ENCODE measurements around the gene P2RY6.

Gene P2RY6

GRCh38 chr11:73267122-73267846, 4.9 kb upstream of the P2RY6 start:
- H3K27ac ChIP-seq (ENCODE audit: low read length) = no peak overlapping the region
- no peaks in the 10 kb centered on the region for H3K4me1 ChIP-seq (ENCODE audit: insufficient read depth, low read length)
- no peak overlapping the region for H3K9ac ChIP-seq (ENCODE audit: low read depth, low read length)
- H3K4me2 ChIP-seq (ENCODE audit: insufficient read depth, low read length) = no peak overlapping the region
- H3K27me3 ChIP-seq (ENCODE audit: insufficient read depth, low read length, poor library complexity) = peaks cover 19% of the 10 kb centered on the region
- no peak overlapping the region for H2AFZ ChIP-seq (ENCODE audit: low read depth, low read length)
- H4K20me1 ChIP-seq (ENCODE audit: insufficient read depth, low read length) = no peaks in the 10 kb centered on the region
- H3K79me2 ChIP-seq (ENCODE audit: insufficient read depth, low read length) = no peaks in the 10 kb centered on the region
- no peaks in the 10 kb centered on the region for H3K36me3 ChIP-seq (ENCODE audit: insufficient read depth, low read length)
- H3K9me3 ChIP-seq (ENCODE audit: insufficient read depth, low read length, severe bottlenecking) = no peaks in the 10 kb centered on the region
- ATAC-seq (ENCODE audit: insufficient read depth, low read depth) (no peak), DNase-seq (no peak)
- TF ChIP-seq, protein P1, sequence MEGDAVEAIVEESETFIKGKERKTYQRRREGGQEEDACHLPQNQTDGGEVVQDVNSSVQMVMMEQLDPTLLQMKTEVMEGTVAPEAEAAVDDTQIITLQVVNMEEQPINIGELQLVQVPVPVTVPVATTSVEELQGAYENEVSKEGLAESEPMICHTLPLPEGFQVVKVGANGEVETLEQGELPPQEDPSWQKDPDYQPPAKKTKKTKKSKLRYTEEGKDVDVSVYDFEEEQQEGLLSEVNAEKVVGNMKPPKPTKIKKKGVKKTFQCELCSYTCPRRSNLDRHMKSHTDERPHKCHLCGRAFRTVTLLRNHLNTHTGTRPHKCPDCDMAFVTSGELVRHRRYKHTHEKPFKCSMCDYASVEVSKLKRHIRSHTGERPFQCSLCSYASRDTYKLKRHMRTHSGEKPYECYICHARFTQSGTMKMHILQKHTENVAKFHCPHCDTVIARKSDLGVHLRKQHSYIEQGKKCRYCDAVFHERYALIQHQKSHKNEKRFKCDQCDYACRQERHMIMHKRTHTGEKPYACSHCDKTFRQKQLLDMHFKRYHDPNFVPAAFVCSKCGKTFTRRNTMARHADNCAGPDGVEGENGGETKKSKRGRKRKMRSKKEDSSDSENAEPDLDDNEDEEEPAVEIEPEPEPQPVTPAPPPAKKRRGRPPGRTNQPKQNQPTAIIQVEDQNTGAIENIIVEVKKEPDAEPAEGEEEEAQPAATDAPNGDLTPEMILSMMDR (IDR thresholded peaks at IDR 0.05; ENCODE audit: borderline replicate concordance, extremely low read depth, low read length, poor library complexity, severe bottlenecking) = no peak
- no peak for TF ChIP-seq EZH2 (IDR thresholded peaks at IDR 0.05; ENCODE audit: borderline replicate concordance, low read depth, low read length, severe bottlenecking)
- H3K4me3 ChIP-seq (ENCODE audit: low read depth in 1 of 2, low read length in 2 of 2) = no peak overlapping the region

DNA sequence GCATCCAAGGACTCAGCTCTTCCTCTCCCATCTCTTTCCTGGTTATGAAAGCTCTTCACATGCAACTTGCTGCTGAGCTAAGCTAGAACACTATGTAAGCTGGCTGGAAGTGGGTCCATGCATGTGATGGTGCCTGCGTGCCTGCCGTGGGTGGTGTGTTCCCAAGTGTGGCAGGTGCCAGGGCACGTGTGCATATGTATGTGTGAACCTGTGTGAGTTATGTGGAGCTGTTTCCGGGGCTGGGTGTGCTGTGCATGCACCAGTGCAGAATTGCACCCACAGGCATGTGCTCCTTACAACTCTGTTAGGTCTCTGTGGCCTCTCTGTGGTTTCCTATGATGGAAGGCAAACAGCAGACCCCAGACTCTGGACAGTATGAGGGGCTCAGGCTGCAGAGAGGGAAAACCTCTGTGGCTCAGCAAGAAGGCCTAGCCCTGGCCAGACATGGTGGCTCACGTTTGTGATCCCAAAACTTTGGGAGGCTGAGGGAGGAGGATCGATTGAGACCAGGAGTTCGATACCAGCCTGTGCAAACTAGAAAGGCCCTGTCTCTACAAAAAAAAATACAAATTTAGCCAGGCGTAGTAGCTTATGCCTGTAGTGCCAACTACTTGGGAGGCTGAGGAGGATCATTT, 4.1 kb upstream of the P2RY6 start:
- TF ChIP-seq EZH2 (IDR thresholded peaks at IDR 0.05; ENCODE audit: borderline replicate concordance, low read depth, low read length, severe bottlenecking) = no peak
- TF ChIP-seq, protein P1 (IDR thresholded peaks at IDR 0.05; ENCODE audit: borderline replicate concordance, extremely low read depth, low read length, poor library complexity, severe bottlenecking) = no peak
- no peak for ATAC-seq (ENCODE audit: insufficient read depth, low read depth)
- H3K4me3 ChIP-seq (ENCODE audit: low read depth in 1 of 2, low read length in 2 of 2) = no peak overlapping the region
- H3K27ac ChIP-seq (ENCODE audit: low read length) = no peak overlapping the region
- no peaks in the 10 kb centered on the region for H3K36me3 ChIP-seq (ENCODE audit: insufficient read depth, low read length)
- no peak for DNase-seq
- no peaks in the 10 kb centered on the region for H4K20me1 ChIP-seq (ENCODE audit: insufficient read depth, low read length)
- no peaks in the 10 kb centered on the region for H3K79me2 ChIP-seq (ENCODE audit: insufficient read depth, low read length)
- H3K4me2 ChIP-seq (ENCODE audit: insufficient read depth, low read length) = no peak overlapping the region
- H3K9ac ChIP-seq (ENCODE audit: low read depth, low read length) = no peak overlapping the region
- no peak overlapping the region for H2AFZ ChIP-seq (ENCODE audit: low read depth, low read length)
- H3K4me1 ChIP-seq (ENCODE audit: insufficient read depth, low read length) = no peaks in the 10 kb centered on the region
- H3K27me3 ChIP-seq (ENCODE audit: insufficient read depth, low read length, poor library complexity) = peaks cover 19% of the 10 kb centered on the region
- no peaks in the 10 kb centered on the region for H3K9me3 ChIP-seq (ENCODE audit: insufficient read depth, low read length, severe bottlenecking)

DNA sequence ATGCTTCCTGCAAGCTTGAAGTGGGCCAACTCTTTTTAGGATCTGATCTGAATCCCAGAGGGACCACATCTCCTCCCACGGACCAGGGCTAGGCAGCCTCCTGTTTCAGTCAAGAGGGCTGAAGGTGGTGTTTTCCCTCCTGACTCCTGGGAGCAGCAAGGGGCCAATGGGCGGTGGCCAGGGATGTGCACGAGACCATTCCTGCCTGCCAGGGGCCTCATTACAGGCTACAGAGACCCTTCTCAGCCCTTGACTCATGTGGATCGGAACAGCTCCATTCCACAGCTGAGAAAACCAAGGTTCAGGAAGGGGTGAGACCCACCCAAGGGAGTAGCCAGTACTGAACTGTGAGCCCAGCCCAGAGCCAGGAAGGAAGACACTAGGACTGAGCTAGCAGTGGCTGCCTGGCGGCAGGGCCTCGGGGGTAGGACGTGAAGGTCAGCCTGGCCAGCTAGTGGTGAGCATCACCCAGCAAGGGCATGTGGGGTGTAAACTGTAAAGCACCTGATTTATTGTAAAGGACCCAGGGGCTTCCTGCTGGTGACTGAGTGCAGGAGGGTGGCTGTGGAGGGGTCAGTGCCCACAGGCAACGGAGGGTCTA, 3.4 kb upstream of the P2RY6 start:
- no peak overlapping the region for H3K27ac ChIP-seq (ENCODE audit: low read length)
- H3K36me3 ChIP-seq (ENCODE audit: insufficient read depth, low read length) = no peaks in the 10 kb centered on the region
- no peaks in the 10 kb centered on the region for H3K79me2 ChIP-seq (ENCODE audit: insufficient read depth, low read length)
- no peak overlapping the region for H2AFZ ChIP-seq (ENCODE audit: low read depth, low read length)
- H3K4me2 ChIP-seq (ENCODE audit: insufficient read depth, low read length) = no peak overlapping the region
- no peaks in the 10 kb centered on the region for H3K4me1 ChIP-seq (ENCODE audit: insufficient read depth, low read length)
- DNase-seq = no peak
- peaks cover 13% of the 10 kb centered on the region for H3K27me3 ChIP-seq (ENCODE audit: insufficient read depth, low read length, poor library complexity)
- H3K9ac ChIP-seq (ENCODE audit: low read depth, low read length) = no peak overlapping the region
- H3K9me3 ChIP-seq (ENCODE audit: insufficient read depth, low read length, severe bottlenecking) = no peaks in the 10 kb centered on the region
- no peak overlapping the region for H3K4me3 ChIP-seq (ENCODE audit: low read depth in 1 of 2, low read length in 2 of 2)
- H4K20me1 ChIP-seq (ENCODE audit: insufficient read depth, low read length) = no peaks in the 10 kb centered on the region
- TF ChIP-seq EZH2 (IDR thresholded peaks at IDR 0.05; ENCODE audit: borderline replicate concordance, low read depth, low read length, severe bottlenecking) = no peak
- TF ChIP-seq, protein P1 (IDR thresholded peaks at IDR 0.05; ENCODE audit: borderline replicate concordance, extremely low read depth, low read length, poor library complexity, severe bottlenecking) = no peak
- ATAC-seq (ENCODE audit: insufficient read depth, low read depth) = no peak

All from DND-41 (cell line).